DMS153 treated with DMSO at 0.1 percent for 48 hours (cell line): ENCODE results near the gene SCARF2.
"Not testable (repeated sequence)": the region's sequence is repeated elsewhere in the genome, so short reads cannot be mapped to it uniquely, and the experiment has no call there.

ENCODE experiments used
- DNase-seq: peaks from one replicate; lab custom pipeline; 2025; ENCODE audit not compliant: unreplicated experiment; lab: John Stamatoyannopoulos, UW

Gene SCARF2

DNA sequence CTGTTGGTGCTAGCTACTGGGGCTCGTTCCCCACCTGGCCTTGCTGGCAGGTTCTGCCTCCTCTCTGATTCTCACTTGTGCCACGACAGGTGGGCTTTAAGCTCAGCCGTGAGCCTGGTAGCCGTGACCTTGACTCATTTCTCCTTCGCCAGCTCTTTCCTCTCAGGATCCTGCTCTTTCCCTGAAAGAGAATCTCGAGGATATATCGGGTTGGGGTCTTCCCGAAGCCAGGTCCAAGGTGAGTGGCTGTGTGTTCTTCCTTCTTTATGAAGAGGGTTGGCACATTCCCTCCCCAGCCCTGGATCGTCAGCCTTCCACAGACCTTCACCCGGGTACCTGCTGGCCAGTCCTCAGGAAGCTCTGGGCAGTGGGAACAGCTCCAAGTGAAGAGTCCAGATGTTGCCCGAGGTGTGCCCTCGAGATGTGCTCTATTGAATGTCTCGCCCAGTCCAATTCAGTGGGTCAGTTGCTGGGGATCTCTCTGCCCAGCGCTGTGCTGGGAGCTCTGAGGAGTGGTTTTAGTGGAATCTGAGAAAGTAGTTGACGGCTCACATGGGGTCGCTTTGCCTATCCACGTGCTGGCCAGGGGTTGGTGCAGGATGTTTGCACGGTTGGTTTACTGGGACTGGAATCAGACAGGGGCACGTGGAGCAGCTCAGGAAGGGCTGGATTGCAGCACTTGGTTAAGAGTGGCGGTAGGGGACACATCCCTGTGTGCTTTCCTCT lies 42.3 kb downstream of the SCARF2 start:
- DNase-seq = no peak

- DNase-seq = peak; percentile 95
These were observed 43.7 kb downstream of the SCARF2 start, which contains the start of gene ZNF74 for GRCh38 chr22:20393705-20394476. Gene ZNF74, plus strand, starts transcription at chr22:20394151. Its CDS starts 478 bp downstream, at chr22:20394629.

GRCh38 chr22:20392983-20393704 lies 44.5 kb downstream of the SCARF2 start:
- DNase-seq = no peak

- DNase-seq = not testable (repeated sequence)
These were observed 45.2 kb downstream of the SCARF2 start for GRCh38 chr22:20392365-20392881.

DNA sequence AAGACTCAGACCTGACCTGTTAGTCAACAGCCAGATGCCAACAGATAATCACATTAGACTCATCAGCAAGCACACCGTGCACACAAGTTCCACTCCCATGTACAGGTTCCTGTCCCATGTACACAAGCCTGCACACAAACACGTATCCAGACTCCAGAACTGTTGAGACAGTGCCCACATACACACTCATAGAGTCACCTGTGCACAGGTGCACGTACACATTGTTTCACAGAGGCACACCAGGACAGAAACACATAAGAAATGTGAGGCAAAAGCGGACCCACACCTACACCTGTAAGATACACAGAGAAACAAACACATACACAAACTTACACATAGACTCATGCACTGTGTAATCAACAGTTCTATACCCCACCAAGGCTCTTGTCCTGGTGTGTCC lies 46.4 kb downstream of the SCARF2 start:
- DNase-seq = no peak

DNA sequence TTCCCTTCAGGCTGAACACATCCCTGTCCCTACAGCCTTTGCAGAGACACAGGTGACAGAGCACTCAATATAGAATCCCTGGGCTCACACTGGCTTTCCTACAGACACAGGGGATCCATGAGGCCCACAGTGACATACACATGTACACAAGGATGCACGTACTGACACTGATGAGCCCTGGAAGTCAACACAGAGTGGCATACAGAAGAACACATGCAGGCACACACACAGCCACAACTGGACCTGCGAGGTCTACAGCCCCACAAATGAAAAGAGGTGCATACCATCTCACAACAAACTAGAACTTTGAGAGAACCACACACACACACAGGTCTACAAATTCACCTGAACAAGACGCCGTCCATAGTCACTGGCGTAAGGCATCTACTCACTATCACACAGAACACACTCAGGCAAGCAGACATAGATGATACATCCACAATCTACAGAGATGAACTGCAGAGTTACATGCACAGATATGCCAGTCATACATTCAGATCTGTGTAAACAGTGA lies 47.2 kb downstream of the SCARF2 start:
- DNase-seq = no peak

GRCh38 chr22:20389288-20389687 lies 48.3 kb downstream of the SCARF2 start:
- DNase-seq = no peak

- no peak for DNase-seq
These were observed 49.4 kb downstream of the SCARF2 start for GRCh38 chr22:20388200-20388599.

GRCh38 chr22:20386972-20387371 lies 50.7 kb downstream of the SCARF2 start:
- no peak for DNase-seq

GRCh38 chr22:20386336-20386735 lies 51.3 kb downstream of the SCARF2 start:
- DNase-seq = no peak

DNA sequence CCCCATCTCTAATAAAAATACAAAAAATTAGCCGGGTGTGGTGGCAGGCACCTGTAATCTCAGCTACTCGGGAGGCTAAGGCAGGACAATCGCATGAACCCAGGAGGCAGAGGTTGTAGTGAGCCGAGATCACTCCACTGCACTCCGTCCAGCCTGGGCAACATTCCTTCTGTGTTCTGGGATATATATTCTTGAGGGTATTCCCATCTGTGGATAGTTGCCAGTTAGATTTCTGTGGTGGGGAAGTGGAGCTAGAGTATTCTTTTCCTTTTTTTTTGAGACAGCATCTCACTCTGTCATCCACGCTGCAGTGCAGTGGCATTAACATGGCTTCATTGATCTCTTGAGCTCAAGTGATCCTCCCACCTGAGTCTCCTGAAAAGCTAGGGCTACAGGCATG lies 52.8 kb downstream of the SCARF2 start:
- DNase-seq = no peak

DNA sequence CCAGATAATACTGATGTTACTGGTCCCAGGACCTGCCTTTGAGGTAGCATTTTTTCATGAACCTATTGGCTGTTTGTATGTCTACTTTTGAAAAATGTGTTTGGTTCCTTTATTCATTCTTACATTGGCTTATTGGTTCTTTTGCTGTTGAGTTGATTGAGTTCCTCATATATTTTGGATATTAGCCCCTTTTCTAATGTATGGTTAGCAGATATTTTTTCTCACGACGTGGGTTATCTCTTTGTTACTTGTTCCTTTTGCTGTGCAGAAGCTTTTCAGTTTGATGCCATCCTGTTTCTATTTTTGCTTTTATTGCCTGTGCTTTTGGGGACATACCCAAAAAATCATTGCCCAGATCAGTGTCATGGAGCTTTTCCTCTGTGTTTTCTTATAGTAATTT lies 53.5 kb downstream of the SCARF2 start:
- no peak for DNase-seq

GRCh38 chr22:20383538-20383937 lies 54.1 kb downstream of the SCARF2 start:
- no peak for DNase-seq

- no peak for DNase-seq
These were observed 57.1 kb downstream of the SCARF2 start for GRCh38 chr22:20380486-20380885.

- not testable (repeated sequence) for DNase-seq
These were observed 58.9 kb downstream of the SCARF2 start for GRCh38 chr22:20378684-20379083.

DNA sequence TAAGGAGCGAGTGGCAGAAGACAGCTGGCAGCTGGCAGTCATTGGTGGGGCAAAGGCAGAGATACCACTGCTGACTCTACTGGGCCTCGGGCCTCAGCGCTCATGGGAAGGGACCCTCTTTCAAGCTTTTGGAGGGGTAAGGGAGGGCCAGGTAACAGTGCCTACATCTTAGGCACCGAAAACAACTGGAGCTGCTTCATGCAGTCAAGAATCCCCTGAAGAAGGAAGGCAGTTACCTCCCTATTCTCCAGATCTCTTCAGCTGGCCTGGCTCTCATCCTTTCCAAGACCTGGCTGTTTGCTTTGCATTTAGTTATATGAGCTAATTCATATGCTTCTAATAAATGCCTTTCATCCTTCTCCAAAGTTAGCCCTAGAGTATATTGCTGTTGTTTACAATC lies 59.5 kb downstream of the SCARF2 start:
- no peak for DNase-seq

GRCh38 chr22:20376983-20377382 lies 60.6 kb downstream of the SCARF2 start:
- not testable (repeated sequence) for DNase-seq

DNA sequence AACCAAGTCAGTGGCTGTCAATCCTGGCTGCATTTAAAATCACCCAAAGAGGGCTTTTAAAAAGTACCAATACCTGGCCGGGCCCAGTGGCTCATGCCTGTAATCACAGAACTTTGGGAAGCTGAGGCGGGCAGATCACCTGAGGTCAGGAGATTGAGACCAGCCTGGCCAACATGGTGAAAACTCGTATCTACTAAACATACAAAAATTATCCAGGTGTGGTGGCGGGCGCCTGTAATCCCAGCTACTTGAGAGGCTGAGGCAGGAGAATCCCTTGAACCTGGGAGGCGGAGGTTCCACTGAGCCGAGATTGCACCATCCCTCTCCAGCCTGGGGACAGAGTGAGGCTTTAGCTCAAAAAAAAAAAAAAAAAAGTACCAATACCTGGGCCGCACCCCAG lies 61.3 kb downstream of the SCARF2 start:
- not testable (repeated sequence) for DNase-seq
